ENCODE results near the gene POMC.

GRCh38 chr2:25149646-25150045 lies 18.7 kb downstream of the POMC start:
- no peak for TF ChIP-seq POLR2A (IDR thresholded peaks at IDR 0.05; ENCODE audit: low read depth, low read length)
- TF ChIP-seq MAZ (IDR thresholded peaks at IDR 0.05; ENCODE audit: borderline replicate concordance, low read depth, low read length): no peak
- TF ChIP-seq CTCF (conservative IDR thresholded peaks at IDR 0.05; ENCODE audit: low read depth, low read length): no peak
- no peak for TF ChIP-seq RAD21 (IDR thresholded peaks at IDR 0.05; ENCODE audit: low read length)
- no peak for TF ChIP-seq RCOR1 (IDR thresholded peaks at IDR 0.05; ENCODE audit: insufficient replicate concordance, low read length)
- TF ChIP-seq FOS (IDR thresholded peaks at IDR 0.05; ENCODE audit: low read depth, low read length): no peak
- TF ChIP-seq MXI1 (IDR thresholded peaks at IDR 0.05; ENCODE audit: borderline replicate concordance, low read depth, low read length): no peak
- TF ChIP-seq CEBPB (IDR thresholded peaks at IDR 0.05; ENCODE audit: low read depth, low read length): no peak
- TF ChIP-seq NFE2L2 (IDR thresholded peaks at IDR 0.05; ENCODE audit: low read depth, low read length): no peak
- no peak for TF ChIP-seq SMC3 (IDR thresholded peaks at IDR 0.05; ENCODE audit: low read depth, low read length)
- TF ChIP-seq USF2 (IDR thresholded peaks at IDR 0.05; ENCODE audit: low read depth, low read length): no peak
- TF ChIP-seq CHD1 (IDR thresholded peaks at IDR 0.05; ENCODE audit: low read depth, low read length): no peak
- no peak for TF ChIP-seq BHLHE40 (IDR thresholded peaks at IDR 0.05; ENCODE audit: low read depth, low read length)
